Esophagus squamous epithelium (tissue), 5 donors: ENCODE data around the gene DENND5B. TPM values are rescaled to one million over a fixed set of nuclear protein-coding genes. Genes with fewer than 3 reads are reported as not detected.
"Not testable (repeated sequence)": the region's sequence is repeated elsewhere in the genome, so short reads cannot be mapped to it uniquely, and the experiment has no call there.

Experiments used
- DNase-seq: peaks from one replicate; lab custom pipeline; 2025; lab: John Stamatoyannopoulos, UW
- H3K27ac ChIP-seq, 4 donors: fragments of 200-600 bp; sonication (generic); one replicate each; pipeline ENCODE4 v1.5.1; 2016 to 2019; ENCODE audit warnings: mild to moderate bottlenecking in 1 of 4
- H3K27me3 ChIP-seq, 4 donors: fragments of 200-600 bp; sonication (generic); 1 replicate in 3 of 4; 2 replicates in 1 of 4; pipeline versions ENCODE4 v1.5.1 to v1.6.0; 2017 to 2021; ENCODE audit warnings: antibody characterized with exemption in 1 of 4
- H3K36me3 ChIP-seq, 3 donors: fragments of 200-600 bp; sonication (generic); one replicate each; pipeline ENCODE4 v1.5.1; 2016 to 2019
- H3K4me1 ChIP-seq, 3 donors: fragments of 200-600 bp; sonication (generic); one replicate each; pipeline ENCODE4 v1.5.1; 2017 to 2019
- H3K4me3 ChIP-seq, 4 donors: fragments of 200-600 bp; sonication (generic); 1 replicate in 3 of 4; 2 replicates in 1 of 4; pipeline ENCODE4 v1.5.1; 2016 to 2019; ENCODE audit warnings: mild to moderate bottlenecking in 2 of 4, moderate library complexity in 1 of 4
- H3K9me3 ChIP-seq, 3 donors: fragments of 200-600 bp; sonication (generic); one replicate each; pipeline ENCODE4 v1.5.1; 2016 to 2019
- POLR2A ChIP-seq, 4 donors: fragments of 450-650 bp; IDR thresholded peaks; one replicate each; pipeline ENCODE4 v1.6.1; 2017; ENCODE audit warnings: antibody characterized with exemption in 4 of 4, mild to moderate bottlenecking in 4 of 4, moderate library complexity in 3 of 4
- WGBS, 2 donors: methylation state at CpG; one replicate each; pipeline ENCODE4 v1.1.5; 2018; 5-methylcytosine and 5-hydroxymethylcytosine counted together
- intact Hi-C: fragments of 100-400 bp; cut with DNase I; formaldehyde crosslinking; loops from one replicate; pipeline ENCODE4 v1.15.0; 2022
- total RNA-seq, 4 donors: library from RNA; depleted of rRNA; stranded (reverse); fragments of >200 nt; gene quantifications; one replicate each; pipeline ENCODE4 v1.1.0, GENCODE V29; 2016
- TF ChIP-seq, protein P1 (sequence below), 6 experiments: fragments of 450-650 bp in 4 of 6; fragments of 200-600 bp in 2 of 6; sonication (generic) in 2 of 6; IDR thresholded peaks; one replicate each; pipeline ENCODE4 v1.5.1; 2016 to 2019; ENCODE audit warnings: antibody characterized with exemption in 6 of 6, mild to moderate bottlenecking in 4 of 6, moderate library complexity in 4 of 6
- donor health status: DM: yes; HTN: yes; CAD: no.

The DENND5B gene
- total RNA-seq, 4 donors from 2014 or later = 0.38 to 5.3 (median 1.5) TPM

DNA sequence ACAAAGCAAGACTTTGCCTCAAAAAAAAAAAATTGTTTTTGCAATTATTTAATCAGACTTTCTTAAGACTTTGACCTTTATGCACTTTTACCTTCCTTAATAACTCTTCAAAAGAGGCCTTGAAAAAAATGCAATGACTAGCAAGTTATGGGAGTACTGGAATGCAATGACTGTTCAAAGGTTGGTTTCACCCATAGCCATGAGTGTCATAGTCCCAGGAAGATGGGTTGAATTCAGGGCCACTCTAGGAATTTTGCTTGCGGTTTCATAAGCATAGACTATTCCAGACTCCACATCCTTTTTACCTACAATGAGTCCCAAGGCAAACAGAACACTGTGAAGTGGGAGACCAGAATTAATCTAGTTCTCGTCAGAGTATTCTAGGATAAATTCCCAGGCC, 29.4 kb upstream of the DENND5B start:
- Histone ChIP-seq H3K27me3 (peaks cover 0 to 5% (median 0%) of the 10 kb centered on the region in 4 donors), H3K27ac (no peak overlapping the region), H3K9me3 (no peaks in the 10 kb centered on the region), H3K4me1 (no peaks in the 10 kb centered on the region), H3K4me3 (no peak overlapping the region), H3K36me3 (no peaks in the 10 kb centered on the region)
- 86 to 100% methylated on average over 2 of the region's 2 CpGs for WGBS, 2 donors
- TF ChIP-seq, protein P1, sequence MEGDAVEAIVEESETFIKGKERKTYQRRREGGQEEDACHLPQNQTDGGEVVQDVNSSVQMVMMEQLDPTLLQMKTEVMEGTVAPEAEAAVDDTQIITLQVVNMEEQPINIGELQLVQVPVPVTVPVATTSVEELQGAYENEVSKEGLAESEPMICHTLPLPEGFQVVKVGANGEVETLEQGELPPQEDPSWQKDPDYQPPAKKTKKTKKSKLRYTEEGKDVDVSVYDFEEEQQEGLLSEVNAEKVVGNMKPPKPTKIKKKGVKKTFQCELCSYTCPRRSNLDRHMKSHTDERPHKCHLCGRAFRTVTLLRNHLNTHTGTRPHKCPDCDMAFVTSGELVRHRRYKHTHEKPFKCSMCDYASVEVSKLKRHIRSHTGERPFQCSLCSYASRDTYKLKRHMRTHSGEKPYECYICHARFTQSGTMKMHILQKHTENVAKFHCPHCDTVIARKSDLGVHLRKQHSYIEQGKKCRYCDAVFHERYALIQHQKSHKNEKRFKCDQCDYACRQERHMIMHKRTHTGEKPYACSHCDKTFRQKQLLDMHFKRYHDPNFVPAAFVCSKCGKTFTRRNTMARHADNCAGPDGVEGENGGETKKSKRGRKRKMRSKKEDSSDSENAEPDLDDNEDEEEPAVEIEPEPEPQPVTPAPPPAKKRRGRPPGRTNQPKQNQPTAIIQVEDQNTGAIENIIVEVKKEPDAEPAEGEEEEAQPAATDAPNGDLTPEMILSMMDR (IDR thresholded peaks at IDR 0.05) = no peak
- no peak for TF ChIP-seq POLR2A (IDR thresholded peaks at IDR 0.05)
- intact Hi-C loops = no loop called here
- no peak for DNase-seq

DNA sequence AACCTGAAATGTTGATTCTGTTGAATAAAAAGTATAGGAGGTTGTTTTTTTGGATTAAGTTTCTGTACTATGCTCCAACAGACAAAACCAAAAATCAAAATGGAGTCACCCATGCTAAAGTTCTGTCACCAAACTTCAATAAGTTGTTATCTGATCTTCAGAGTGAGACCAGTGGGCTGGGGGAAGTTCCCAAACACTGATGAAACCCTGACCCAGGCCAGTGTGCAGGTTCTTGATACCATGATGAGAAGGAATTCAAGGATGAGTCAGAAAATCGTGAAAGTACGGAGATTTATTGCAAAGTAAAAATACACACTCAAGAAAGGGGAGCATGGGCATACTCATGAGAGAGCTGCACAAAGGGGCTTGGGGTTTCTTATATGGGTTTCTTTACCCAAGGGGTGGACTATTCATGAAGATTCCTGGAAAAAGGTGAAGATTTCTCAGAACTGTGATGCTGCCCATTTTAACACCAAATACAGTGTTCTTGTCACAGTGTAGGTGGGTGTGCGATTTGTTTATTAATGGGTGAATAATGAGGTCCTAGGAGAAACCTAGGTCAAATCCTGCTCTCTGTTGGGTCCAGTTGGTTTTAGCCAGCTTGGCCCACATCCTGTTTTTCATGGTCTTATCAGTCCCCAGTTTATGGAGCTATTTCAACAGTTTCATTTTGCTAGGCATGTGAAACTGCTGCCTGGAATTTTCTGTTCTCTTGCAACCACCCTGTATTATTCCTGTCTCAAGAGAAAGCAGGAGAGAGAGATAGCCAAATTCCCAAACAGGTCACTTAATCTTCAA, 27.5 kb upstream of the DENND5B start:
- Histone ChIP-seq H3K4me1 (no peaks in the 10 kb centered on the region), H3K9me3 (no peaks in the 10 kb centered on the region), H3K27ac (no peak overlapping the region), H3K4me3 (no peak overlapping the region), H3K27me3 (peaks cover 0 to 5% (median 0%) of the 10 kb centered on the region in 4 donors), H3K36me3 (no peaks in the 10 kb centered on the region)
- TF ChIP-seq, protein P1 (IDR thresholded peaks at IDR 0.05) = no peak
- no peak for TF ChIP-seq POLR2A (IDR thresholded peaks at IDR 0.05)
- 79 to 82% methylated on average over 3 of the region's 3 CpGs for WGBS, 2 donors
- DNase-seq = no peak
- intact Hi-C loops = no loop called here

DNA sequence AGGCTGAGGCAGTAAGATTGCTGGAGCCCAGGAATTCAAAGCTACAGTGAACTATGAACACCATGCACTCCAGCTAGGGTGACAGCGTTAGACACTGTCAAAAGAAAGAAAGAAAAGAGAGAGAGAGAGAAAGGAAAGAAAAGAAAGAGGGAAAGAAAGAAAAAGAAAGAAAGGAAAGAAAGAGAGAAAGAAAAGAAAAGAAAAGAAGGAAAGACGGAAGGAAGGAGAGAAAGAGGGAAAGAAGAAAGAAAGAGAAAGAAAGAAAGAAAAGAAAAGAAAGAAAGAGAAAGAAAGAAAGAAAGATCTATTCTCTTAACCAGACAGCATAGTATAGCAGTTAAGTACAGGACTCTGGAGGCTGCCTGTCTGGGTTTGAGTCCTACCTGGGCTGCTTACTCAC, 21.9 kb upstream of the DENND5B start:
- TF ChIP-seq, protein P1 (IDR thresholded peaks at IDR 0.05) = no peak
- no peak for TF ChIP-seq POLR2A (IDR thresholded peaks at IDR 0.05)
- Histone ChIP-seq H3K4me3 (no peak overlapping the region), H3K9me3 (peaks cover 0 to 10% (median 8%) of the 10 kb centered on the region in 3 donors), H3K27me3 (peaks cover 0 to 5% (median 0%) of the 10 kb centered on the region in 4 donors), H3K27ac (no peak overlapping the region), H3K4me1 (no peaks in the 10 kb centered on the region), H3K36me3 (no peaks in the 10 kb centered on the region)
- intact Hi-C loops = no loop called here
- WGBS, 2 donors = 81 to 82% methylated on average over 2 of the region's 2 CpGs
- DNase-seq = no peak

DNA sequence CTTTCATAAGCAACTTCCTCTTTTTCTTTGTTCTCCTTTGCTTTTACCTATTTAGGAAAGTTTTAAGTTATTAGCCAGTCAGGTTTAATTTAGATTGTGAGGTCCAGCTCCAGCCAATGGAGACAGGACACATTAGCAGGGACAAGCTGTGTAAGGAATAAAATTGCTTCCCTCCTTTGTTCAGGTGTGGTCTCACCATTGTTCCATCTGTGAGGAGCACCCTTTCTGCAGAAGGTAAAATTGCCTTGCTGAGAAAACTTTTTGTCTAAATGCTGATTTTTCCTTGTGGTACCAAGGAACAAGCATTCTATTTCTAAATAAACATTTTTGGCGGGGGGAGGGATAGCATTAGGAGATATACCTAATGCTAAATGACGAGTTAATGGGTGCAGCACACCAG, 17.4 kb upstream of the DENND5B start:
- H3K36me3 ChIP-seq, DNase-seq, H3K27ac ChIP-seq, intact Hi-C loops, H3K27me3 ChIP-seq, H3K4me3 ChIP-seq, H3K4me1 ChIP-seq: not testable (repeated sequence)
- 52 to 77% methylated on average over 2 of the region's 2 CpGs for WGBS, 2 donors
- peaks cover 0 to 15% (median 12%) of the 10 kb centered on the region in 3 donors for H3K9me3 ChIP-seq

DNA sequence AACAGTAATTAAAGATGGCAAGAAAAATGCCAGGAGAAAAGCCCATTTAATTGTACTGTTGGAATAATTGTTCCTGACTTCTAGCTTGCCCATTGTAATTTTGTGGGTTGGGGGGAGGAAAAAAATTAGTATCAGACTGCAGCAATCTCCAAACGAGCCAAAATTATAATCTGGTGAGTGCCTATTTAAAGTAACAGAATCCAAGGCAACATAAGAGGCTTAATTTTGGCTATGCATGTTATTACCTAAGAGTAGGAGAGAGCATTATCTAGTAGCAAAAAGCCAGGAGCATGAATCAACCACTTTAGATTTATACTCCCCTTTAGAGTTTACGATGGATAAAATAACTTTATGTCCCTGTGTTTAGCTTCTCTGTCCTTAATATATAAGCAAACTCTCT, 14.6 kb upstream of the DENND5B start:
- intact Hi-C loops = no loop called here
- WGBS, 2 donors = 49 to 54% methylated on average over 2 of the region's 2 CpGs
- H3K36me3 ChIP-seq = no peaks in the 10 kb centered on the region
- no peaks in the 10 kb centered on the region for H3K27me3 ChIP-seq
- no peak overlapping the region for H3K27ac ChIP-seq
- peaks cover 0 to 15% (median 12%) of the 10 kb centered on the region in 3 donors for H3K9me3 ChIP-seq
- H3K4me3 ChIP-seq = no peak overlapping the region
- no peak for DNase-seq
- no peak for TF ChIP-seq POLR2A (IDR thresholded peaks at IDR 0.05)
- TF ChIP-seq, protein P1 (IDR thresholded peaks at IDR 0.05) = no peak
- H3K4me1 ChIP-seq = no peaks in the 10 kb centered on the region
